ENCODE results near the gene RBM48. TPM values are rescaled to one million over a fixed set of nuclear protein-coding genes. Genes with fewer than 3 reads are reported as not detected.

Gene RBM48
- total and polyA plus RNA-seq, 2 of the 8 experiments (the other 6 are each of a cell fraction or from before 2014, with no cell fraction given): 4.3 to 8.6 TPM

GRCh38 chr7:92506363-92506762, 22.2 kb upstream of the RBM48 start:
- Histone ChIP-seq H2BK5ac (ENCODE audit: low read depth, low read length) (no peak overlapping the region), H2BK20ac (ENCODE audit: low read length) (no peak overlapping the region), H4K5ac (ENCODE audit: insufficient read length, low read depth, low read length) (no peak overlapping the region), H3K56ac (replicated peaks; ENCODE audit: insufficient read length, low read depth, low read length) (no peak overlapping the region), H4K20me1 (replicated peaks in 1 of 2; ENCODE audit: control insufficient read depth in 1 of 2, insufficient read depth in 2 of 2, low read length in 2 of 2) (peaks cover 0 to 1% of the 10 kb centered on the region in 2 experiments), H4K91ac (replicated peaks; ENCODE audit: insufficient read length, low read length) (no peak overlapping the region), H3K14ac (ENCODE audit: insufficient read length) (no peak overlapping the region), H3K23ac (ENCODE audit: insufficient read length) (no peak overlapping the region), H3K18ac (ENCODE audit: extremely low read depth, low read length) (no peak overlapping the region), H3K9ac (replicated peaks in 1 of 4; ENCODE audit: extremely low read depth in 1 of 4, low read depth in 3 of 4, low read length in 3 of 4) (no peak overlapping the region), H2BK12ac (ENCODE audit: low read depth, low read length) (no peak overlapping the region), H3K4me3 (ENCODE audit: extremely low read depth in 1 of 4, insufficient read depth in 2 of 4, low read depth in 3 of 4, low read length in 4 of 4) (no peak overlapping the region), H3K36me3 (ENCODE audit: control insufficient read depth in 2 of 4, insufficient read depth in 4 of 4, low read length in 3 of 4) (peaks cover 0 to 30% (median 2%) of the 10 kb centered on the region in 4 experiments; a peak in 3 of 8 replicates), H2AK5ac (ENCODE audit: low read depth, low read length) (no peak overlapping the region), H3K4ac (replicated peaks; ENCODE audit: insufficient read length, low read depth, low read length) (no peak overlapping the region), H2BK15ac (ENCODE audit: low read length) (no peak overlapping the region), H2BK120ac (replicated peaks; ENCODE audit: low read depth, low read length) (no peak overlapping the region), H4K8ac (ENCODE audit: extremely low read depth, insufficient read depth, low read length) (no peak overlapping the region), H3K9me3 (ENCODE audit: insufficient read depth in 2 of 2, low read depth in 1 of 2, low read length in 1 of 2) (no peaks in the 10 kb centered on the region), H3K4me2 (ENCODE audit: insufficient read depth in 1 of 2, low read depth in 2 of 2, low read length in 2 of 2) (no peak overlapping the region), H2AFZ (ENCODE audit: low read length) (no peak overlapping the region), H3K79me1 (ENCODE audit: low read depth, low read length) (no peaks in the 10 kb centered on the region), H3K23me2 (ENCODE audit: low read depth, low read length) (no peaks in the 10 kb centered on the region), H3K27me3 (replicated peaks in 1 of 4; ENCODE audit: control insufficient read depth in 3 of 4, extremely low read depth in 1 of 4, insufficient read depth in 3 of 4, low read length in 3 of 4) (no peaks in the 10 kb centered on the region), H3K4me1 (replicated peaks in 1 of 4; ENCODE audit: control insufficient read depth in 3 of 4, insufficient read depth in 4 of 4, low read length in 3 of 4) (no peaks in the 10 kb centered on the region), H3K27ac (ENCODE audit: low read depth, low read length) (no peak overlapping the region), H3K79me2 (ENCODE audit: control insufficient read depth in 1 of 2, insufficient read depth in 2 of 2, low read length in 2 of 2) (no peaks in the 10 kb centered on the region)
- ChIA-PET CTCF (ENCODE audit: partially characterized antibody) (interaction anchor here (0.6 to 0.9 kb wide), 3 partner anchors 19 to 45 kb away, joined by 3 read pairs; no protein-coding TSS in a partner anchor), POLR2A (ENCODE audit: partially characterized antibody) (interaction anchor here (0.6 kb wide), 1 partner anchor 14 kb away, joined by 3 read pairs; no protein-coding TSS in a partner anchor)
- FAIRE-seq: no peak
- WGBS, 2 experiments (ENCODE audit: extremely low coverage in 1 of 2, insufficient coverage in 1 of 2, insufficient read length in 1 of 2, insufficient replicate concordance in 2 of 2, low coverage in 1 of 2, low lambda C conversion rate in 2 of 2, missing lambda C conversion rate in 1 of 2): 90% methylated on average over 2 of the region's 2 CpGs; no CpG with 5 or more reads in 1 of the 2 experiments
- DNase-seq (ENCODE audit: low read depth in 1 of 2, low spot score in 2 of 2): no peak
- TF ChIP-seq JUN (IDR thresholded peaks at IDR 0.05; ENCODE audit: low read depth, low read length) (no peak), EP300 (IDR thresholded peaks at IDR 0.05; ENCODE audit: borderline replicate concordance in 1 of 2, low read depth in 2 of 2, low read length in 2 of 2) (no peak), RAD21 (IDR thresholded peaks at IDR 0.05 in 1 of 2, conservative IDR thresholded peaks at IDR 0.05 in 1 of 2; ENCODE audit: low read depth in 2 of 2, low read length in 2 of 2) (no peak), JUND (IDR thresholded peaks at IDR 0.05; ENCODE audit: low read length) (no peak), SP4 (IDR thresholded peaks at IDR 0.05; ENCODE audit: low read length) (no peak), TCF12 (IDR thresholded peaks at IDR 0.05; ENCODE audit: low read depth, low read length) (no peak), EGR1 (IDR thresholded peaks at IDR 0.05; ENCODE audit: borderline replicate concordance, low read depth, low read length) (no peak), SIX5 (IDR thresholded peaks at IDR 0.05; ENCODE audit: low read depth, low read length) (no peak), E2F6 (IDR thresholded peaks at IDR 0.05) (no peak), KDM4A (IDR thresholded peaks at IDR 0.05; ENCODE audit: low read depth, low read length, severe bottlenecking) (no peak), MAX (IDR thresholded peaks at IDR 0.05) (no peak), PHF8 (conservative IDR thresholded peaks at IDR 0.05; ENCODE audit: low read depth, low read length) (no peak), TAF7 (optimal IDR thresholded peaks at IDR 0.05; ENCODE audit: borderline replicate concordance, low read depth, low read length) (no peak)

Measured in H1 (cell line).